HepG2 (cell line): ENCODE results near the gene TLN1. TPM values are rescaled to one million over a fixed set of nuclear protein-coding genes. Genes with fewer than 3 reads are reported as not detected.

Experiments used
- ATAC-seq: fragments of 200-7000 bp; cut with Tn5 transposase; 3 replicates; pipeline ENCODE4 v1.9.1; 2020; ENCODE audit warnings: mild to moderate bottlenecking, moderate library complexity
- BruUV-seq: library from RNA; stranded (reverse); fragments of 400-500 nt; replicated peaks from 2 replicates; lab custom pipeline; 2021; lab: Mats Ljungman, UMichigan
- CTCF ChIA-PET: fragments of 300-600 bp; formaldehyde crosslinking; extraction: SDS; loops from one replicate; lab custom pipeline; 2021; ENCODE audit warnings: low total read pairs, inconsistent platforms, low intra/inter-chr PET ratio; lab: Yijun Ruan, JAX
- POLR2A ChIA-PET: fragments of 350-600 bp; sonication (Branson Sonifier 250); formaldehyde crosslinking; loops from one replicate; lab custom pipeline; 2020; ENCODE audit warnings: antibody characterized with exemption, inconsistent platforms; lab: Yijun Ruan, JAX
- DNase-seq: peaks from one replicate; pipeline ENCODE4 v3.0.0-alpha.2; 2015; ENCODE audit warnings: low spot score
- FAIRE-seq: peaks from 3 replicates; lab custom pipeline; 2011; peaks lifted over from hg19 to GRCh38; lab: Jason Lieb, UNC
- H2AFZ ChIP-seq: one replicate; pipeline ENCODE4 v1.6.1; 2011; ENCODE audit warnings: low read length, inconsistent platforms
- H3K27ac ChIP-seq: fragments of 300-600 bp; 3 replicates; pipeline ENCODE4 v1.8.0; 2011; ENCODE audit warnings: mixed run types, mild to moderate bottlenecking, mixed read lengths, low read length, inconsistent platforms; ENCODE audit not compliant: insufficient read depth; ENCODE audit errors: extremely low read length
- H3K27me3 ChIP-seq, 2 experiments: fragments of 200-600 bp in 1 of 2; 2 replicates in 1 of 2; 3 replicates in 1 of 2; pipeline versions ENCODE4 v1.6.0 to v1.8.0; 2011; ENCODE audit warnings: low read length in 2 of 2, mild to moderate bottlenecking in 2 of 2, moderate library complexity in 2 of 2, inconsistent platforms in 1 of 2; ENCODE audit not compliant: insufficient read depth in 2 of 2, control insufficient read depth in 1 of 2
- H3K36me3 ChIP-seq, 2 experiments: fragments of 200-600 bp in 1 of 2; replicated peaks in 1 of 2; 2 replicates in 1 of 2; 3 replicates in 1 of 2; pipeline versions ENCODE4 v1.5.1 to v1.8.0; 2011; ENCODE audit warnings: low read length in 2 of 2, inconsistent platforms in 1 of 2; ENCODE audit not compliant: insufficient read depth in 2 of 2, control insufficient read depth in 1 of 2
- H3K4me1 ChIP-seq: 2 replicates; pipeline ENCODE4 v1.5.1; 2012; ENCODE audit warnings: low read length, inconsistent platforms; ENCODE audit not compliant: insufficient read depth
- H3K4me2 ChIP-seq: 2 replicates; pipeline ENCODE4 v1.6.0; 2011; ENCODE audit warnings: low read depth, low read length, inconsistent platforms
- H3K4me3 ChIP-seq, 3 experiments: fragments of 200-600 bp in 1 of 3; sonication (generic), shearing (Covaris generic) in 1 of 3; replicated peaks in 1 of 3; 2 replicates each; pipeline ENCODE4 v1.5.1; 2011 to 2016; ENCODE audit warnings: low read length in 3 of 3, inconsistent platforms in 2 of 3, low read depth in 2 of 3, mild to moderate bottlenecking in 2 of 3, control low read depth in 1 of 3, mixed read lengths in 1 of 3; ENCODE audit not compliant: insufficient read depth in 1 of 3
- H3K79me2 ChIP-seq: one replicate; pipeline ENCODE4 v1.6.1; 2011; ENCODE audit warnings: low read length, inconsistent platforms; ENCODE audit not compliant: insufficient read depth
- H3K9ac ChIP-seq: 2 replicates; pipeline ENCODE4 v1.6.0; 2011; ENCODE audit warnings: mild to moderate bottlenecking, low read depth, low read length, inconsistent platforms; ENCODE audit not compliant: insufficient read depth
- H3K9me3 ChIP-seq: 2 replicates; pipeline ENCODE4 v1.5.1; 2012; ENCODE audit warnings: mild to moderate bottlenecking, low read length
- H4K20me1 ChIP-seq: 2 replicates; pipeline ENCODE4 v1.6.0; 2011; ENCODE audit warnings: inconsistent platforms, mild to moderate bottlenecking, low read length, moderate library complexity; ENCODE audit not compliant: insufficient read depth
- FOSL2 ChIP-seq: sonication (generic); formaldehyde crosslinking; IDR thresholded peaks from 2 replicates; pipeline ENCODE4 v1.4.0; 2020; ENCODE audit warnings: missing genetic modification reagents
- HNF1B ChIP-seq: sonication (generic); formaldehyde crosslinking; IDR thresholded peaks from 2 replicates; pipeline ENCODE4 v1.5.1; 2020; ENCODE audit warnings: mild to moderate bottlenecking, moderate library complexity, missing genetic modification reagents
- PPARG ChIP-seq: conservative IDR thresholded peaks from 2 replicates; pipeline ENCODE4 v1.6.1; 2016; ENCODE audit warnings: missing biosample characterization, missing genetic modification reagents
- ZNF274 ChIP-seq: sonication (generic); formaldehyde crosslinking; IDR thresholded peaks from 2 replicates; pipeline ENCODE4 v1.5.1; 2020; ENCODE audit warnings: mild to moderate bottlenecking, missing genetic modification reagents
- ZNF773 ChIP-seq: sonication (generic); formaldehyde crosslinking; IDR thresholded peaks from 2 replicates; pipeline ENCODE4 v1.4.0; 2020; ENCODE audit warnings: missing genetic modification reagents, borderline replicate concordance
- WGBS: methylation state at CpG from one replicate; pipeline ENCODE4 v1.1.6; 2017; ENCODE audit warnings: low lambda C conversion rate; 5-methylcytosine and 5-hydroxymethylcytosine counted together
- in situ Hi-C: cut with HindIII; loops from 2 replicates; pipeline ENCODE4 v1.10.0; 2017; ENCODE audit warnings: low pct_unique_long_range_greater_than_20kb; ENCODE audit not compliant: extremely low pct_ligation_motif_present
- intact Hi-C: fragments of 100-400 bp; cut with micrococcal nuclease; formaldehyde crosslinking; loops from one replicate; pipeline ENCODE4 v1.10.0; 2022; ENCODE audit not compliant: unreplicated experiment
- polyA plus RNA-seq, 8 experiments: library from polyadenylated mRNA; depleted of rRNA in 3 of 8; stranded (reverse) in 7 of 8; unstranded in 1 of 8; fragments of >200 nt; fragmentation: Illumina TruSeq in 4 of 8; extraction: Trizol in 4 of 8; gene quantifications; 2 replicates each; pipeline versions ENCODE4 v1.2.1 to v1.2.3, GENCODE V29; 2011 to 2016; ENCODE audit warnings: low read depth in 4 of 8, missing spikeins in 1 of 8, mixed read lengths in 1 of 8; ENCODE audit not compliant: insufficient read depth in 1 of 8
- total RNA-seq, 5 experiments: library from RNA; depleted of rRNA; stranded (reverse); fragments of >200 nt; fragmentation: Illumina TruSeq; extraction: Trizol; gene quantifications; 2 replicates each; pipeline ENCODE4 v1.2.3, GENCODE V29; 2016; ENCODE audit warnings: low read depth in 1 of 5

TLN1 gene
- total and polyA plus RNA-seq, 2 of the 13 experiments (the other 11 are each of a cell fraction or from before 2014, with no cell fraction given) = 35.2 to 51.8 TPM

GRCh38 chr9:35696520-35697215, 35.3 kb downstream of the TLN1 start (continued):
- TF ChIP-seq ZNF773 (CRISPR knock-in tag) (no peak), ZNF274 (CRISPR knock-in tag) (0 out of 2 replicates have a peak, but pooled peaks have one; percentile 29)

GRCh38 chr9:35695943-35696401, 36.0 kb downstream of the TLN1 start:
- DNase-seq (no peak), FAIRE-seq (peak; percentile 37), ATAC-seq (no peak; the same call in 2 of the 3 replicates)
- H3K4me1 ChIP-seq = peaks cover 26% of the 10 kb centered on the region
- WGBS = 72% methylated on average over 3 of the region's 3 CpGs
- no peak for TF ChIP-seq PPARG (CRISPR knock-in tag)
- TF ChIP-seq HNF1B (CRISPR knock-in tag) = 0 out of 2 replicates have a peak, but pooled peaks have one; percentile 30
- TF ChIP-seq FOSL2 (CRISPR knock-in tag) = 0 out of 2 replicates have a peak, but pooled peaks have one; percentile 17
- POLR2A ChIA-PET = interaction anchor here (0.6 to 2.3 kb wide), 11 partner anchors 8 to 61 kb away, joined by 3 to 12 read pairs (median 8); partner anchors contain the start of genes ARHGEF39, CA9, CCDC107 and CREB3
- H3K4me3 ChIP-seq = no peak overlapping the region
- intact Hi-C loops = loop anchor here (2.0 to 10.0 kb wide), 2 partner anchors 35 to 51 kb away; no protein-coding TSS in a partner anchor
- no peaks in the 10 kb centered on the region for H4K20me1 ChIP-seq
- BruUV-seq = no TSS peak
- no peaks in the 10 kb centered on the region for H3K27me3 ChIP-seq
- peaks cover 23 to 43% of the 10 kb centered on the region in 2 experiments; a peak in 4 of 5 replicates for H3K36me3 ChIP-seq
- H3K9ac ChIP-seq = no peak overlapping the region
- in situ Hi-C loops = loop anchor here (5.0 kb wide), 1 partner anchor 34 kb away; no protein-coding TSS in a partner anchor
- CTCF ChIA-PET = interaction anchor here (1.5 kb wide), 2 partner anchors 31 to 38 kb away, joined by 5 to 9 read pairs; partner anchors contain the start of genes ARHGEF39, CCDC107 and RMRP
- H3K4me2 ChIP-seq = no peak overlapping the region
- no peak overlapping the region for H3K27ac ChIP-seq
- no peaks in the 10 kb centered on the region for H3K79me2 ChIP-seq
- no peaks in the 10 kb centered on the region for H3K9me3 ChIP-seq
- no peak overlapping the region for H2AFZ ChIP-seq
